LNCAP (cell line): ENCODE data around the gene LRIG3.

Experiments used
- CTCF ChIP-seq: fragments of 450-650 bp; IDR thresholded peaks from 2 replicates; pipeline ENCODE4 v1.5.1; 2017; ENCODE audit warnings: mild to moderate bottlenecking

Gene LRIG3

GRCh38 chr12:58919231-58920101 lies 838 bp downstream of the LRIG3 start:
- TF ChIP-seq CTCF = no peak

GRCh38 chr12:58918469-58918844 lies 1.8 kb downstream of the LRIG3 start:
- no peak for TF ChIP-seq CTCF

GRCh38 chr12:58917699-58918468 lies 2.4 kb downstream of the LRIG3 start:
- TF ChIP-seq CTCF = no peak

- TF ChIP-seq CTCF = no peak
Measured at GRCh38 chr12:58916921-58917511, 3.3 kb downstream of the LRIG3 start.

- no peak for TF ChIP-seq CTCF
Measured at GRCh38 chr12:58916161-58916621, 4.1 kb downstream of the LRIG3 start.

- no peak for TF ChIP-seq CTCF
Measured at GRCh38 chr12:58915634-58916033, 4.7 kb downstream of the LRIG3 start.

GRCh38 chr12:58915037-58915436 lies 5.3 kb downstream of the LRIG3 start:
- TF ChIP-seq CTCF = no peak
